Left lung (tissue), 10 donors: ENCODE data around the gene PKNOX2. TPM values are rescaled to one million over a fixed set of nuclear protein-coding genes. Genes with fewer than 3 reads are reported as not detected.

Experiments
- ATAC-seq: fragments of 200-7000 bp; cut with Tn5 transposase; one replicate; pipeline ENCODE4 v1.9.1; 2020; ENCODE audit warnings: moderate library complexity
- DNase-seq, 4 donors: peaks; one replicate each; pipeline ENCODE4 v3.0.0-alpha.2; 2013 to 2020
- H3K27ac ChIP-seq, 2 donors: fragments of 200-600 bp; sonication (generic) in 1 of 2; one replicate each; pipeline versions ENCODE4 v1.5.0 to v1.8.0; 2020 to 2021
- H3K27me3 ChIP-seq, 2 donors: fragments of 200-600 bp; sonication (generic) in 1 of 2; one replicate each; pipeline versions ENCODE4 v1.5.0 to v1.8.0; 2020 to 2021
- H3K36me3 ChIP-seq, 2 donors: fragments of 200-600 bp; sonication (generic) in 1 of 2; one replicate each; pipeline versions ENCODE4 v1.5.0 to v1.8.0; 2020 to 2021
- H3K4me1 ChIP-seq, 2 donors: fragments of 200-600 bp; one replicate each; pipeline ENCODE4 v1.8.0; 2021
- H3K4me3 ChIP-seq, 2 donors: fragments of 200-600 bp; sonication (generic) in 1 of 2; one replicate each; pipeline versions ENCODE4 v1.5.0 to v1.8.0; 2020 to 2021; ENCODE audit warnings: mild to moderate bottlenecking in 1 of 2
- H3K9me3 ChIP-seq, 2 donors: fragments of 200-600 bp; sonication (generic) in 1 of 2; one replicate each; pipeline versions ENCODE4 v1.5.0 to v1.8.0; 2020 to 2021
- intact Hi-C, 2 donors: fragments of 100-400 bp; cut with DNase I; formaldehyde crosslinking; loops; one replicate each; pipeline versions ENCODE4 v1.11.2 to v1.14.2; 2022
- polyA plus RNA-seq, 6 donors: library from polyadenylated mRNA; unstranded; fragments of 120-200 nt; gene quantifications; one replicate each; pipeline ENCODE4 v1.2.1, GENCODE V29; 2013; ENCODE audit not compliant: insufficient read length in 6 of 6
- total RNA-seq, 2 donors: library from RNA; stranded (reverse); fragmentation: NEBNext Ultra II Directional; extraction: Animal tissue kit (Norgen Biotek cat#: 25700); gene quantifications; one replicate each; pipeline ENCODE4 v1.2.1, GENCODE V29; 2021
- TF ChIP-seq, protein P1 (sequence below), 2 donors: fragments of 200-600 bp; sonication (generic) in 1 of 2; IDR thresholded peaks; one replicate each; pipeline versions ENCODE4 v1.5.0 to v1.8.0; 2021; ENCODE audit warnings: antibody characterized with exemption in 2 of 2
- donor health status: DM: no; HTN: yes; CAD: no.
- donor health status: DM: no; HTN: no; CAD: no.

PKNOX2 gene
- total and polyA plus RNA-seq, 8 donors, result 6.7 to 18.9 (median 16.7) TPM

GRCh38 chr11:125381499-125382044 lies 217.0 kb downstream of the PKNOX2 start:
- Histone ChIP-seq H3K4me1 (no peaks in the 10 kb centered on the region), H3K36me3 (no peaks in the 10 kb centered on the region), H3K27me3 (peaks cover 0 to 75% of the 10 kb centered on the region in 2 donors), H3K27ac (no peak overlapping the region), H3K4me3 (no peak overlapping the region), H3K9me3 (no peaks in the 10 kb centered on the region)
- TF ChIP-seq, protein P1, sequence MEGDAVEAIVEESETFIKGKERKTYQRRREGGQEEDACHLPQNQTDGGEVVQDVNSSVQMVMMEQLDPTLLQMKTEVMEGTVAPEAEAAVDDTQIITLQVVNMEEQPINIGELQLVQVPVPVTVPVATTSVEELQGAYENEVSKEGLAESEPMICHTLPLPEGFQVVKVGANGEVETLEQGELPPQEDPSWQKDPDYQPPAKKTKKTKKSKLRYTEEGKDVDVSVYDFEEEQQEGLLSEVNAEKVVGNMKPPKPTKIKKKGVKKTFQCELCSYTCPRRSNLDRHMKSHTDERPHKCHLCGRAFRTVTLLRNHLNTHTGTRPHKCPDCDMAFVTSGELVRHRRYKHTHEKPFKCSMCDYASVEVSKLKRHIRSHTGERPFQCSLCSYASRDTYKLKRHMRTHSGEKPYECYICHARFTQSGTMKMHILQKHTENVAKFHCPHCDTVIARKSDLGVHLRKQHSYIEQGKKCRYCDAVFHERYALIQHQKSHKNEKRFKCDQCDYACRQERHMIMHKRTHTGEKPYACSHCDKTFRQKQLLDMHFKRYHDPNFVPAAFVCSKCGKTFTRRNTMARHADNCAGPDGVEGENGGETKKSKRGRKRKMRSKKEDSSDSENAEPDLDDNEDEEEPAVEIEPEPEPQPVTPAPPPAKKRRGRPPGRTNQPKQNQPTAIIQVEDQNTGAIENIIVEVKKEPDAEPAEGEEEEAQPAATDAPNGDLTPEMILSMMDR (IDR thresholded peaks at IDR 0.05), result no peak
- ATAC-seq (no peak), DNase-seq (no peak)
- intact Hi-C loops, result no loop called here

- H3K4me3 ChIP-seq, result no peak overlapping the region
- peaks cover 0 to 67% of the 10 kb centered on the region in 2 donors for H3K27me3 ChIP-seq
- H3K36me3 ChIP-seq, result no peaks in the 10 kb centered on the region
- H3K4me1 ChIP-seq, result no peaks in the 10 kb centered on the region
- H3K9me3 ChIP-seq, result no peaks in the 10 kb centered on the region
- H3K27ac ChIP-seq, result no peak overlapping the region
- ATAC-seq, result no peak
- TF ChIP-seq, protein P1 (IDR thresholded peaks at IDR 0.05), result no peak
- DNase-seq, result no peak
- intact Hi-C loops, result no loop called here
These were observed 217.8 kb downstream of the PKNOX2 start for GRCh38 chr11:125382314-125382791.

GRCh38 chr11:125382822-125383221 lies 218.3 kb downstream of the PKNOX2 start:
- no peak for DNase-seq

DNA sequence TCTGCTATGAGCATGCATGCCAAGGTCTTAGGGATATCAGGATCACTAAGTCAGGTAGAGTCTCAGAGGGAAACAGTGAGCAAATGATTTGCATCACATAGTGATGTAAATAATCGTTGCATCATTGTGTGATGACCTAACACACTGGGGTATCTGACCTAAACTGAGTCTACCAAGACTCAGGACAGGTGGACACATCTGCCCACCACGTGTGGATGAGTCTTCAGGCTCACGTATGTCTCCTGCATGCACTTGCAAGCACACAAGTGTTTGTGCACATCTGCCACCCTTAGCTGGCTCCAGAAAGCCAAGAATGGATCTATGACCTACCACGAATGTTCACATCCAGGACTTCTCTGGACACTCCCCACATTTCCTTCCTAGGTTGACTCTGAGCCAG lies 220.3 kb downstream of the PKNOX2 start:
- DNase-seq (no peak), ATAC-seq (no peak)
- Histone ChIP-seq H3K36me3 (no peaks in the 10 kb centered on the region), H3K4me3 (no peak overlapping the region), H3K4me1 (no peaks in the 10 kb centered on the region), H3K9me3 (no peaks in the 10 kb centered on the region), H3K27ac (no peak overlapping the region), H3K27me3 (peaks cover 0 to 46% of the 10 kb centered on the region in 2 donors)
- intact Hi-C loops, result no loop called here
- TF ChIP-seq, protein P1 (IDR thresholded peaks at IDR 0.05), result no peak

More at GRCh38 chr11:125382822-125383221, 218.3 kb downstream of the PKNOX2 start:
- Histone ChIP-seq H3K27ac (no peak overlapping the region), H3K4me1 (no peaks in the 10 kb centered on the region), H3K27me3 (peaks cover 0 to 62% of the 10 kb centered on the region in 2 donors), H3K9me3 (no peaks in the 10 kb centered on the region), H3K4me3 (no peak overlapping the region), H3K36me3 (no peaks in the 10 kb centered on the region)
- TF ChIP-seq, protein P1 (IDR thresholded peaks at IDR 0.05), result no peak
- no peak for ATAC-seq
- intact Hi-C loops, result no loop called here

GRCh38 chr11:125387901-125388300 lies 223.3 kb downstream of the PKNOX2 start:
- DNase-seq (no peak), ATAC-seq (no peak)
- Histone ChIP-seq H3K27me3 (peaks cover 0 to 15% of the 10 kb centered on the region in 2 donors), H3K27ac (no peak overlapping the region), H3K4me3 (no peak overlapping the region), H3K9me3 (no peaks in the 10 kb centered on the region), H3K36me3 (no peaks in the 10 kb centered on the region), H3K4me1 (peaks cover 0 to 8% of the 10 kb centered on the region in 2 donors)
- intact Hi-C loops, result no loop called here
- TF ChIP-seq, protein P1 (IDR thresholded peaks at IDR 0.05), result no peak
